Suppressor macrophage treated with lipopolysaccharide for 1 hour (primary cell): ENCODE measurements around the gene CLDN6.

Experiments
- DNase-seq, 3 donors: peaks; one replicate each; pipeline ENCODE4 v3.0.0-alpha.2; 2020 to 2022

The CLDN6 gene

GRCh38 chr16:2985893-2986355 lies 32.1 kb downstream of the CLDN6 start:
- no peak for DNase-seq

DNA sequence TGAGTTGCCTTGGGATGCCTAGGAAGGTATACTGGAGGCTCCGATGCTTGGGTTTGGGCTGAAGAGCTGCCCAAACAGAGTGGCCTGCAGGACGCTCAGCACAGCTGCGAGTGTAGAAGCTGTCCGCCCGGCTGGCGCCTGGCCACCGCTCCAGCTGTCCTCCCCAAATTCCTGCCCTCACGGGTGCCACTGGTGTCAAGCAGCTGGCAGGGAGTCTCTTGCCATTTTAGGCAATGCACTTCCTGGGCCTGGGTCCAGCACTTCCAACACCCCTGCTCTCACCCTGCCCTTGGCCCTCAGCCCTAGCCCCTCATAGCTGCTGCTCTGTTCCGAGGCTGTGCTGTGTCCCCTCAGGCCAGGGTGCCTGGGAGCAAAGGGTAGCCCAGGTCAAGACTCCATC lies 32.5 kb downstream of the CLDN6 start:
- no peak for DNase-seq

- peak; percentile 83 to 92 (median 91) for DNase-seq
Measured at GRCh38 chr16:2983706-2984136, 34.3 kb downstream of the CLDN6 start.

GRCh38 chr16:2982402-2982801 lies 35.6 kb downstream of the CLDN6 start:
- DNase-seq: no peak

DNA sequence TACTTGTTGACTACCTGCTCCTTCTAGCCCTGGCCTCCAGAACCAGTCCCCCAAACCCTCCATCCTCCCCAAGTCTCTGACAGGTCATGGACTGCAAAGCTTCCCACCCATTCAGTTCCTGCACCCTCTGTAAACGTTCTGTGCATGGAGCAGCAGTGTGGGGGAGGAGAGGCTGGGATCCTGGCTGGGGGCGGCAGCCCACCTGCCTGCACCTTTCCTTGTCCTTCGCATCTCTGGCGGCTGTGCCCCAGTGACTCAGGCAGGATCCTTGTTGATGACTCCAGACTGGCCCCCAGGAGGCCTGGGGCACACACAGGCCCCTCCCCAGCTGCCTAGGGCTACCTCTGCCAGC lies 36.1 kb downstream of the CLDN6 start:
- DNase-seq: no peak

GRCh38 chr16:2981177-2981898 lies 36.6 kb downstream of the CLDN6 start:
- no peak for DNase-seq

- DNase-seq: peak; percentile 95 to 99 (median 98)
Measured at GRCh38 chr16:2980227-2981176, 37.5 kb downstream of the CLDN6 start, which contains the start of gene PKMYT1. Gene PKMYT1 (minus strand): TSS chr16:2980446. CDS start chr16:2979657, 789 bp downstream.

GRCh38 chr16:2979669-2980226 lies 38.2 kb downstream of the CLDN6 start:
- DNase-seq: peak; percentile 74 to 87 (median 81)

DNA sequence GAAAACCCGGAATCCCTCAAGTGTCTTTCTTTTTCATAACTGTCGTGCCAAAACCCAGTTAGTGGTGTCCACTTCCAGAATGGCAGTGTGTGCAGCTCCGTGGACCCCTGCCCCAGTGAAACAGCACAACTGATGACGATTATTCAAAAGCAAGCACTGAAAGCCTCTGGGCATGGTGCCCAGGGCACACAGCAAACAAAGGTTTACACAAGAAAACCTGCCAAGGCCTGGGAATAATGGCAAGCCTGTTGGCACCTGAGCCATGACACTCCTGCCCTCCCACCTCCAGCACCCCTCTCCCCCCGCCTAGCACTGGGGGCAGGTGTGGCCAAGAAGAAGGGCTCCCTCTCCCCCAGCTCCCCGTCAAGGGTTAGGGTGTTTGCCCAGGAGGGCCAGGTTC lies 40.5 kb downstream of the CLDN6 start:
- DNase-seq: no peak

DNA sequence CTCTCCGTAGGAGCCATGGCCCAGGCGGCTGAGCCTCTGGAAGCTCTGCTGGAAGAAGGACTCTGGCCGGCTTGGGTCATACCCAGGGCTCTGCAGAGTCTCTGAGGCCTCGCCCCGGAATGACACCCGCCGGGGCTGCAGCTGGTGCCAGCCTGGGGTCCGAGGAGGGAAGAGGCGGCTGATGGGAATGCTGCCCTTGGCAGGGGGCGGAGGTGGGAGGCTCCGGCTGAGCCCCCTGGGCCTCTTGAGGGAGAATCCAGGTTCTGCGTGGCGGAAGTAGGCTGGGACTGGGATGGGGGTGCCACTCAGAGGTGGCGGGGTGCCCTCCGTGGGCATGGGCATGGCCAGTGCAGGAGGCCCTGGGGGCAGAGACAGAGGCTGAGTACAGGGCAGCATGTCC lies 41.3 kb downstream of the CLDN6 start:
- DNase-seq: no peak

DNA sequence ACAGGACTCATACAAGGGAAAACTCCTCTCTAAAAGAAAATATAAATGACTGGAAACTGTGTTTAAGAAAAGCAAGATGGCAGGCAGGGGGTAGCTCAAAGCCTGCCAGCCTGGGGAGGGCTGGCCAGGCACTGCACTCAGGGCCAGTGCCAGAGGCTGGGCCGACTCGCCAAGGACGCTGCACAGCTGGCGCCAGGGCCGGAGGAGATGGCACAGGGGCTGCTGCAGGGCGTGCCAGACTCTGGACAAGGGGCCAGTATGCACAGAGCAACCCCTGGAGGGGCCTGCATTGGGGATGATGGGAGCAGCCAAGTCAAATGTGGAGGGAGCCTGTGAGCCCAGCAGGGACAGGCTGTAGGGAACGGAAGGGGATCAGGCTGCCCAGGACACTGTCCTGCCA lies 41.8 kb downstream of the CLDN6 start:
- no peak for DNase-seq

- no peak for DNase-seq
Measured at GRCh38 chr16:2975161-2975795, 42.7 kb downstream of the CLDN6 start.

DNA sequence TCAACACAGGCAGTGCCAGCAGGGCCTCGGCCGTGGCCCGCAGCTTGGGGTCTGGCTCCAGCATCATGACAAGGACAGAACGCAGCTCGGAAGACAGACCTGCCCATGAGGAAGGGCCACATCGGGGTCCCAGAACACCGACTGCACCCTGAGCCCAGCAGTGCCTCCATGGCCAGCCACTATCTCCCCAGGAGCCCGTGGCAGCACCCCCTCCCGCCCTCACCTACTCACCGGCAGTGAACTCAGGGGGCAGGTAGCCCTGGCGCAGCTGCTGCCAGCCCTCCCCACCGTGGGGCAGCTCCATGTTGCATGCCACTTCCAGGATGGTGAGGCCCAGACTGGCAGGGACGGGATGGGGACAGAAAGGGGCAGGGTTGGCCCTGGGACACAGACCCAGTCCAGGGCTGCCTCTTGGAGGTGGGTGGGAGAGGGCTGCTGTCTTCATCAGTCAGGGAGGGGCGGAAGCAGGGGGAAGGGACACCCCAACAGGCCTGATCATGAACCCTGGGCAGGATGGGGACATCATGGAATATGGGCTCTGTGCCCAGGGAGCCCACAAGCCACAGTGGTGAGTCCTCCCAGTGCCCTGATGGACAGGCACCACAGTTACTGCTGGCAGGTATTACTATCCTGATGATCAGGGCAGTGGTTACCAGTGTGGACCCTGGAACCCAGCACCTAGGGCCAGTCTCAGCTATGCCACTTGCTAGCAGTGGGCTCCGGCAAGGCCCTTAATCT lies 43.5 kb downstream of the CLDN6 start:
- DNase-seq: no peak

DNA sequence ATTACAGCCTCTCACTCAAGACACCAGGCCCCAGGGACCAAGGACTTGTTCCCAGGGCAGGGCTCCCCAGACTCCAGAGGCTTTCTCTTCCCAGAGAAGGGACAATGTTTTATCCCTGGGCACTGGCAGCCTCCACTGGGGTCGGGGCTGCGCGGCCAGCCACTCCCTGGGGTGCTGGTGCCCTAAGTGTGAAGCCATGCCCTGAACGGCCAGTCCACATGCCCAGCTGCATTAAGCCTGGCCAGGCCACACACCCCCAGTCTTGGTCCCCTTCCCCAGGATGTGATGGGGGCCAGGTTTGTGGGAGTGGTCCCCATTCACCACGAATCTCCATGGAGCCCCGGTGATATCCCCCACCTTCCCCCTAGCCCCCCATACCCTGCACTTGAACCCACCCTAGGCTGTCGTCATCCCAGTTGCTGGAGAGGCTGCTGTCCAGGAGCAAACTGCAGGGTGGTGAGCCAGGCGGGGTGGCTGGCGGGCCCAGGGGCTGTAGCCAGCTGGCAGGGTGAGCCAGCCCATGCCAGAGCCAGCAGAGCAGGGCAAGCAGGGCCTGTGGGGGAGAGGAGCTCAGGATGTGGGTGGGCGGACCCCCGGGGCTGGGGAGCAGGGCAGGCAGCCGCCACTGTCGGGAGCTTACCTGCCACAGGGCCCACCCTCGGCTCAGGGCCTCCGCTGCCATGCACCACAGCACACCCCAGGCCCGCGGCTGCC lies 44.2 kb downstream of the CLDN6 start:
- DNase-seq: no peak

DNA sequence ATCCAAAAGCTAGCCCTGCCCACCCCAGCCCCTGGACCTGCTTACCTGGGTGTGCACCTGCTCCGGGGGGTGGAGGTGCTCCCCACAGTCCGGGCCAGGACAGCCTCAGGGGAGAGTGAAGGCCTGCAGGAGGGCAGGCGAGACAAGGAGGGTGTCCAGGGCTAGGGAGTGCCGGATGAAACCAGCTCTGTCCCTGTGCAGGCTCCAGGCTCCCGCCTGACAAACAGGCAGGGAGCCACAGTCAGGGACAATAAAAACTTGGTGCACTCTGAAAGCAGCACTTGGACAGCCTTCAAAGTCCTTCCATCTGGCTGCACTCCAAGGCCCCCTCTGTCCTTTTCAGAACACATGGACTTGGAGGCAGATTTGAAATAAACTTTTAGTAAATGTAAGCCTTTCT lies 44.9 kb downstream of the CLDN6 start:
- no peak for DNase-seq

DNA sequence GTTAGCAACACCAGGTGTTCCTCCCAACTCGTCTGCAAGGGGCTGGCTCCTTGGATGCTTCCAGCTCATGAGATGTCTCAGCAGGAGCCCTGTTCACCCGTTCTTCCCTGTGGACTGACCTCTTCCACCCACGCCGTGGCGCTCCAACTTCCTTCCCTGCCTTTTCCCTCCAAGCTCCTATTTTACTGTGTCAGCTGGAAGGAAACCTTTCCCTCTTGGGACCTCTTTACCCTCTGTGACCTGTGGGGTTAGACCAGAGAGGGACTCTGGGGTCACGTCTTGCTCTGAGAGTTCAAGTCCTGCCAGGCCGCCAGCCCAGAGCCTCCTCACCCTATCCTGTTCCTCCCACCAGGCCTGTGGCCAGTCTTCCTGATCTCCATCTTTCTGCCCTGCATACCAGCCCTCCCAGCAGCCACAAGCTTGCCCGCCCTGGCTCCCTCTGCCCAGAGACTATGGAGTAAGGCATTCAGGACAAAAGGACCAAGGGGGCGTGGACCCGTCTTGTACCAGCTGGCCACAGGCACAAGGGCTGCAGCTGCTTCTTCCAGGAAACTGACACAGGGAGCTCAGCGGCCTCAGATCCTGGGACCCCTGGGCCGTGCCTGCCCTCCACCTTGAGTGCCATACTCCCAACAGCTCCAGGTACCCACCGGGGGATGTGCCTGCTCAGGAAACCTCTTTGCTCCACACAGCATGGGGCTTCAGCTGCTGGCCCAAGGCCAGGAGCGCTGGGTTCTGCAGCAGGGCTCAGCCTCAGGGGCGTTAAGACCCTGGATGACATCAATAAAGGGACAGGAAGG lies 45.8 kb downstream of the CLDN6 start:
- DNase-seq: no peak

DNA sequence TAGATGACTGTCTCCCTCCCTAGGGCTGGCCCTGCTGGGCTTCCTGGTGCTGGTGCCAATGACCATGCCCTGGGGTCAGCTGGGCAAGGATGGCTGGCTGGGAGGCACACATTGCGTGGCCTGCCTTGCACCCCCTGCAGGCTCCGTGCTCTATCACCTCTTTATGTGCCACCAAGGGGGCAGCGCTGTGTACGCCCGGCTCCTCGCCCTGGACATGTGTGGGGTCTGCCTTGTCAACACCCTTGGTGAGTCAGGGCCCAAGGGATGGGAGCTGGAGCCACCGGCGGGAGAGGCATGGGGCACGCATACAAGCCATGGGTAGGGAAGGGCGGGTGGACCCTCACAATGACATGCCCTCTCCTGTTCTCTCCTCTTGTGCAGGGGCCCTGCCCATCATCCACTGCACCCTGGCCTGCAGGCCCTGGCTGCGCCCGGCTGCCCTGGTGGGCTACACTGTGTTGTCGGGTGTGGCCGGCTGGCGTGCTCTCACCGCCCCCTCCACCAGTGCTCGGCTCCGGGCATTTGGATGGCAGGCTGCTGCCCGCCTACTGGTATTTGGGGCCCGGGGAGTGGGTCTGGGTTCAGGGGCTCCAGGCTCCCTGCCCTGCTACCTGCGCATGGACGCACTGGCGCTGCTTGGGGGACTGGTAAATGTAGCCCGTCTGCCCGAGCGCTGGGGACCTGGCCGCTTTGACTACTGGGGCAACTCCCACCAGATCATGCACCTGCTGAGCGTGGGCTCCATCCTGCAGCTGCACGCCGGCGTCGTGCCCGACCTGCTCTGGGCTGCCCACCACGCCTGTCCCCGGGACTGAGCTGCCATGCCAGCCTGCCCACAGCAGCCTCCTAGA lies 46.6 kb downstream of the CLDN6 start:
- no peak for DNase-seq

- no peak for DNase-seq
Measured at GRCh38 chr16:2970563-2970962, 47.4 kb downstream of the CLDN6 start.
